Body of pancreas (tissue), 4 donors: ENCODE results near the gene TBC1D19.

ENCODE experiments used
- CTCF ChIP-seq, 7 experiments: fragments of 450-650 bp in 4 of 7; fragments of 200-600 bp in 3 of 7; sonication (generic) in 3 of 7; IDR thresholded peaks; one replicate each; pipeline ENCODE4 v1.5.1; 2016 to 2019; ENCODE audit warnings: antibody characterized with exemption in 7 of 7
- POLR2A ChIP-seq, 3 donors: fragments of 450-650 bp; IDR thresholded peaks; one replicate each; pipeline ENCODE4 v1.6.1; 2016; ENCODE audit warnings: antibody characterized with exemption in 3 of 3, mild to moderate bottlenecking in 2 of 3

- TF ChIP-seq CTCF (IDR thresholded peaks at IDR 0.05) = no peak
- TF ChIP-seq POLR2A (IDR thresholded peaks at IDR 0.05) = no peak
Measured at GRCh38 chr4:26596843-26597242, 13.0 kb downstream of the TBC1D19 start.
